Left hindlimb (tissue), 1 donor: Measurements from ENCODE around the gene FHIT.

Experiments used
- DNase-seq: peaks from one replicate; pipeline ENCODE4 v3.0.0-alpha.2; 2018

FHIT gene

GRCh38 chr3:60366486-60366885, 884.8 kb downstream of the FHIT start:
- DNase-seq: no peak

- no peak for DNase-seq
Observed at GRCh38 chr3:60365360-60365759, 885.9 kb downstream of the FHIT start.

- DNase-seq: no peak
Observed at GRCh38 chr3:60364475-60364874, 886.8 kb downstream of the FHIT start.

- DNase-seq: no peak
Observed at GRCh38 chr3:60363817-60364216, 887.4 kb downstream of the FHIT start.

GRCh38 chr3:60355825-60356224, 895.4 kb downstream of the FHIT start:
- no peak for DNase-seq

- DNase-seq: no peak
Observed at GRCh38 chr3:60351481-60351880, 899.8 kb downstream of the FHIT start.

GRCh38 chr3:60344340-60344739, 906.9 kb downstream of the FHIT start:
- no peak for DNase-seq

GRCh38 chr3:60343831-60344230, 907.4 kb downstream of the FHIT start:
- no peak for DNase-seq

- DNase-seq: no peak
Observed at GRCh38 chr3:60339304-60339703, 911.9 kb downstream of the FHIT start.

GRCh38 chr3:60337421-60337820, 913.8 kb downstream of the FHIT start:
- DNase-seq: no peak

- DNase-seq: no peak
Observed at GRCh38 chr3:60336061-60336460, 915.2 kb downstream of the FHIT start.

- no peak for DNase-seq
Observed at GRCh38 chr3:60333710-60334109, 917.5 kb downstream of the FHIT start.

GRCh38 chr3:60330107-60330506, 921.1 kb downstream of the FHIT start:
- DNase-seq: no peak

GRCh38 chr3:60325610-60326170, 925.6 kb downstream of the FHIT start:
- DNase-seq: no peak

- DNase-seq: no peak
Observed at GRCh38 chr3:60323651-60324050, 927.6 kb downstream of the FHIT start.

- DNase-seq: no peak
Observed at GRCh38 chr3:60323180-60323579, 928.1 kb downstream of the FHIT start.

GRCh38 chr3:60322298-60322856, 928.9 kb downstream of the FHIT start:
- DNase-seq: no peak

- DNase-seq: no peak
Observed at GRCh38 chr3:60319179-60319858, 931.9 kb downstream of the FHIT start.

GRCh38 chr3:60316121-60316797, 935.0 kb downstream of the FHIT start:
- DNase-seq: no peak

GRCh38 chr3:60313951-60314461, 937.2 kb downstream of the FHIT start:
- no peak for DNase-seq

- no peak for DNase-seq
Observed at GRCh38 chr3:60313231-60313798, 937.9 kb downstream of the FHIT start.

- no peak for DNase-seq
Observed at GRCh38 chr3:60309539-60310268, 941.5 kb downstream of the FHIT start.

GRCh38 chr3:60308808-60309207, 942.4 kb downstream of the FHIT start:
- DNase-seq: no peak
